Ishikawa (cell line): ENCODE measurements around the gene C4orf33.

Source experiments
- CEBPB ChIP-seq: IDR thresholded peaks from 2 replicates; pipeline ENCODE4 v1.6.1; 2012
- CREB1 ChIP-seq: IDR thresholded peaks from 2 replicates; pipeline ENCODE4 v1.6.1; 2012; ENCODE audit warnings: low read depth
- EGR1 ChIP-seq: IDR thresholded peaks from 2 replicates; pipeline ENCODE4 v1.6.1; 2012
- EP300 ChIP-seq: IDR thresholded peaks from 2 replicates; pipeline ENCODE4 v1.6.1; 2012; ENCODE audit warnings: borderline replicate concordance
- FOXM1 ChIP-seq: IDR thresholded peaks from 2 replicates; pipeline ENCODE4 v1.6.1; 2012; ENCODE audit warnings: low read depth, borderline replicate concordance
- MAX ChIP-seq: IDR thresholded peaks from 2 replicates; pipeline ENCODE4 v1.6.1; 2012
- NFIC ChIP-seq: IDR thresholded peaks from 2 replicates; pipeline ENCODE4 v1.6.1; 2012
- RAD21 ChIP-seq: IDR thresholded peaks from 2 replicates; pipeline ENCODE4 v1.6.1; 2012; ENCODE audit warnings: low read depth
- TAF1 ChIP-seq: IDR thresholded peaks from 2 replicates; pipeline ENCODE4 v1.6.1; 2012; ENCODE audit warnings: low read depth, mild to moderate bottlenecking
- TCF12 ChIP-seq: IDR thresholded peaks from 2 replicates; pipeline ENCODE4 v1.6.1; 2012; ENCODE audit warnings: low read depth
- TEAD4 ChIP-seq: IDR thresholded peaks from 2 replicates; pipeline ENCODE4 v1.6.1; 2012
- USF1 ChIP-seq: IDR thresholded peaks from 2 replicates; pipeline ENCODE4 v1.6.1; 2012
- YY1 ChIP-seq: IDR thresholded peaks from 2 replicates; pipeline ENCODE4 v1.6.1; 2012; ENCODE audit warnings: low read depth
- ZBTB7A ChIP-seq: IDR thresholded peaks from 2 replicates; pipeline ENCODE4 v1.6.1; 2012; ENCODE audit warnings: low read depth
- TF ChIP-seq, protein P1 (sequence below): IDR thresholded peaks from 2 replicates; pipeline ENCODE4 v1.6.1; 2012; ENCODE audit warnings: low read depth, mild to moderate bottlenecking

C4orf33 gene

DNA sequence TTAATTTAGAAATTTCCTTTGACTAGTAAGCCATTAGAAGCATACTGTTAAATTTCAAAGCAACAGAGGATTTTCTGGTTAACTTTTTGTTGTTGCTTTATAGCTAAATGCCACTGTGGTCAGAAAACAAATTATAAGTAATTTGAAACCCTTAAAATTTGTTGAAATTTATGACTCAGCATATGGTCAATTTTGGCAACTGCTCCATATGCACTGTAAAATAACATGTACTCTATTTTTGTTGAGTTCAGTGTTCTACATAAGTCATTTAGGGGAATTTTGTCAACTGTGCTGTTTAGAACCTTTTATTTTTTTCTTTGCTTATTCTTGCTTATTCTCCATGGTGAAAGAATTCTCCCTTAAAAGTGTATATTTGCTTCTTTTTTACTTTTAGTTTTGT is 31.2 kb upstream of the C4orf33 start:
- TF ChIP-seq ZBTB7A (no peak), EP300 (no peak), EGR1 (no peak), YY1 (no peak), MAX (no peak), NFIC (no peak), TAF1 (no peak), TEAD4 (no peak), FOXM1 (no peak), TCF12 (no peak), CREB1 (no peak), RAD21 (no peak), USF1 (no peak)
- TF ChIP-seq, protein P1, sequence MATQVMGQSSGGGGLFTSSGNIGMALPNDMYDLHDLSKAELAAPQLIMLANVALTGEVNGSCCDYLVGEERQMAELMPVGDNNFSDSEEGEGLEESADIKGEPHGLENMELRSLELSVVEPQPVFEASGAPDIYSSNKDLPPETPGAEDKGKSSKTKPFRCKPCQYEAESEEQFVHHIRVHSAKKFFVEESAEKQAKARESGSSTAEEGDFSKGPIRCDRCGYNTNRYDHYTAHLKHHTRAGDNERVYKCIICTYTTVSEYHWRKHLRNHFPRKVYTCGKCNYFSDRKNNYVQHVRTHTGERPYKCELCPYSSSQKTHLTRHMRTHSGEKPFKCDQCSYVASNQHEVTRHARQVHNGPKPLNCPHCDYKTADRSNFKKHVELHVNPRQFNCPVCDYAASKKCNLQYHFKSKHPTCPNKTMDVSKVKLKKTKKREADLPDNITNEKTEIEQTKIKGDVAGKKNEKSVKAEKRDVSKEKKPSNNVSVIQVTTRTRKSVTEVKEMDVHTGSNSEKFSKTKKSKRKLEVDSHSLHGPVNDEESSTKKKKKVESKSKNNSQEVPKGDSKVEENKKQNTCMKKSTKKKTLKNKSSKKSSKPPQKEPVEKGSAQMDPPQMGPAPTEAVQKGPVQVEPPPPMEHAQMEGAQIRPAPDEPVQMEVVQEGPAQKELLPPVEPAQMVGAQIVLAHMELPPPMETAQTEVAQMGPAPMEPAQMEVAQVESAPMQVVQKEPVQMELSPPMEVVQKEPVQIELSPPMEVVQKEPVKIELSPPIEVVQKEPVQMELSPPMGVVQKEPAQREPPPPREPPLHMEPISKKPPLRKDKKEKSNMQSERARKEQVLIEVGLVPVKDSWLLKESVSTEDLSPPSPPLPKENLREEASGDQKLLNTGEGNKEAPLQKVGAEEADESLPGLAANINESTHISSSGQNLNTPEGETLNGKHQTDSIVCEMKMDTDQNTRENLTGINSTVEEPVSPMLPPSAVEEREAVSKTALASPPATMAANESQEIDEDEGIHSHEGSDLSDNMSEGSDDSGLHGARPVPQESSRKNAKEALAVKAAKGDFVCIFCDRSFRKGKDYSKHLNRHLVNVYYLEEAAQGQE: no peak

DNA sequence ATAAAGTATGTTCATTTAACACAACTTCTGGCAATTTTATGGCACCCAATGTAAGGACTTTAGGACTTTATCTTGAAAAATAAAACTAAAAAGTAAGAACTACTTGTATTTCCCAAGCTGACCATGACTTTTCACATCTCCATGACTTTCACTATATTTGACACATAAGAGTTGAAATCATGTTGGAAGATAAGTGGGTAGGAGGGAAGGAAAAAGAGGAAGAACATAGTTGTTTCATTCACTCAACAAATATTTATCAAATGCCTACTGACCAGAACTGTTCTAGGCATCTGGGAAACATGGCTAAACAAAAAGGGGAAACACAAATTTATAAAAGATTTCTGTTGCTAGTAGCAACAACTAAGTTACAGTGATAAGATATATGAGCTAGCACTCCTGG is 18.6 kb upstream of the C4orf33 start:
- no peak for TF ChIP-seq TAF1
- no peak for TF ChIP-seq CEBPB
- TF ChIP-seq USF1: no peak
- no peak for TF ChIP-seq RAD21
- TF ChIP-seq MAX: no peak
- no peak for TF ChIP-seq EGR1
- TF ChIP-seq FOXM1: no peak
- no peak for TF ChIP-seq CREB1
- no peak for TF ChIP-seq ZBTB7A
- no peak for TF ChIP-seq NFIC
- no peak for TF ChIP-seq TEAD4
- TF ChIP-seq EP300: no peak

DNA sequence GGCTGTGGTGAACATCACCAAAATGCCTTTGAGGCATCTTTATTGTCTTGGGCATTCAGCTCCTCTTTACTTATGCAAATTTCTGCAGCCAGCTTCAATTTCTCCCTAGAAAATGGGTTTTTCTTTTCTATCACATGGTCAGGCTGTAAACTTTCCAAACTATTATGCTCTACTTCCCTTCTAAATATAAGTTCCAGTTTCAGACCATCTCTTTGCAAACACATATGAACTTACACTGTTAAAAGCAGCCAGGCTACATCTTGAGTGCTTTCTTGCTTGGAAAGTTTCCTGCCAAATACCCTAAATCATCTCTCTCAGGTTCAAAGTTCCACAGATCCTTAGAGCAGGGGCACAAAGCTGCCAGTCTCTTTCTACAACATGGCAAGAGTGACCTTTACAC is 15.8 kb upstream of the C4orf33 start:
- TF ChIP-seq TCF12 (no peak), FOXM1 (no peak), RAD21 (no peak), EP300 (no peak), ZBTB7A (no peak)
- TF ChIP-seq, protein P1: no peak

- TF ChIP-seq RAD21: no peak
Measured at GRCh38 chr4:129082302-129082701, 13.7 kb upstream of the C4orf33 start.

DNA sequence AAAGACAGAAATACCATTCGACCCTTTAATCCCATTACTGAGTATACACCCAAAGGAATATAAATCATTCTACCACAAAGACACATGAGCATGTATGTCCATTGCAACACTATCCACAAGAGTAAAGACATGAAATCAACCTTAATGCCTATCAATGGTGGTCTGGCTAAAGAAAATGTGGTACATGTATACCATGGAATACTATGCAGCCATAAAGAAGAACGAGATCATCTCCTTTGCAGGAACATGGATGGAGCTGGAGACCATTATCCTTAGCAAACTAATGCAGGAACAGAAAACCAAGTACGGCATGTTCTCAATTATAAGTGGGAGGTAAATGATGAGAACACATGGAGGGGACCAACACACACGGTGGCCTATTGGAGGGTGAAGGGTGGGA is 10.5 kb upstream of the C4orf33 start:
- no peak for TF ChIP-seq ZBTB7A
- no peak for TF ChIP-seq TCF12
- TF ChIP-seq MAX: no peak
- no peak for TF ChIP-seq EP300
- TF ChIP-seq, protein P1: no peak
- no peak for TF ChIP-seq FOXM1
- TF ChIP-seq TAF1: no peak
- no peak for TF ChIP-seq YY1
- TF ChIP-seq NFIC: no peak
- TF ChIP-seq TEAD4: no peak
- TF ChIP-seq CREB1: no peak
